Mononuclear cell (primary cell): ENCODE results near the gene CRTC2. TPM values are rescaled to one million over a fixed set of nuclear protein-coding genes. Genes with fewer than 3 reads are reported as not detected.
"Not testable (repeated sequence)": the region's sequence is repeated elsewhere in the genome, so short reads cannot be mapped to it uniquely, and the experiment has no call there.

ENCODE experiments used
- H3K27me3 ChIP-seq: 2 replicates; pipeline ENCODE4 v1.6.0; 2011; ENCODE audit warnings: low read length, control low read depth; ENCODE audit not compliant: insufficient read depth
- H3K4me1 ChIP-seq: 2 replicates; pipeline ENCODE4 v1.5.1; 2011; ENCODE audit warnings: mild to moderate bottlenecking, low read length, control low read depth; ENCODE audit not compliant: insufficient read depth
- H3K4me3 ChIP-seq: 2 replicates; pipeline ENCODE4 v1.5.1; 2011; ENCODE audit warnings: mild to moderate bottlenecking, low read length, moderate library complexity
- H3K9me3 ChIP-seq: 2 replicates; pipeline ENCODE4 v1.5.1; 2011; ENCODE audit warnings: low read depth, mild to moderate bottlenecking, control low read depth, low read length
- total RNA-seq: library from RNA; depleted of rRNA; stranded (reverse); fragments of >200 nt; gene quantifications from one replicate; pipeline ENCODE4 v1.2.3, GENCODE V29; 2012

Gene CRTC2
- total RNA-seq, 1 donor = 31.2 TPM

DNA sequence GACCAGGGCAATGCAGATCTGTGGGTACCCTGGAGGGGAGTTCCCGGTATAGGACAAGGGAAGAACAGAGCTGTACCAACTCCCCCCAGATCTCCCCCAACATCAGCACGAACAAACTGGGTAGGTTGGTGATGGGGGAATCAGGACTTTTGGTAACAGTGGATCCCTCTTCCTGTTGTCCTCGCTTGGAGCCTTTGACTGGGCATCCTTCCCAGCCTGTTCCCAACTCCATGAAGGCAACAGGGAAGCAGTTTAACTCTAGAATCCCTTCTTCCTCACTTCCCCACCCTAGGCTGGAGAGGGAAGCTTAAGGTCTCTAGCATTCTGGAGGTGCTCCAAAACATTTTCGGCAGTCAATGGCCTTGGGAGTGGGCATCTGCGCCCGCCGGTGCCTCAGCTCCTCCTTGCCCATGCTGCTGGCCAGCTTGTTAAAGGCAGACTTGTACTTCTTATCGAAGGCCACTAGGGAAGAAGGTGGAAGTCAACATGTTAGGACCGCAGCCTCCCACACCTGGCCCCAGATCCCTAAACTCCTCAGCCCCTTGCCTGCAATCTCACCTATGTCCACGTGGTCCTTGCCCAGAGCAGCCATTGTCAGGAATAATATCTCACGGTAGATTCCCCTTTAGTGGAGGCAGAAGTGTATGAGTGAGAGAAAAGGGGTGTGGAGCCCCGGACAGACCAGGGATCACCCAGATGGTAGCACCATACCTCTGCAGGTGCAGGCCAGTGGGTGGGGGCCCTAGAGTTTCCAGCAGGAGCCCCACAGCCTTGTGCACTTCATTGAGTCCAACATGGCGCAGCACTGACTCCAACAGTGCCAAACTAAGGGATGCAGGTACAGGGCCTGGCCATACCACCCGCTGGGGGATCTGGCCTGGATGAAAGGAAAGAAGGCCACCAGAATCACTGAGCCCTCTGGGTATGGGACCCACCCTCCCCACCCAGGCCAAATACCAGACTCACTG is 28.1 kb downstream of the CRTC2 start:
- no peak overlapping the region for H3K4me3 ChIP-seq
- no peaks in the 10 kb centered on the region for H3K9me3 ChIP-seq
- no peaks in the 10 kb centered on the region for H3K27me3 ChIP-seq
- H3K4me1 ChIP-seq = no peaks in the 10 kb centered on the region

DNA sequence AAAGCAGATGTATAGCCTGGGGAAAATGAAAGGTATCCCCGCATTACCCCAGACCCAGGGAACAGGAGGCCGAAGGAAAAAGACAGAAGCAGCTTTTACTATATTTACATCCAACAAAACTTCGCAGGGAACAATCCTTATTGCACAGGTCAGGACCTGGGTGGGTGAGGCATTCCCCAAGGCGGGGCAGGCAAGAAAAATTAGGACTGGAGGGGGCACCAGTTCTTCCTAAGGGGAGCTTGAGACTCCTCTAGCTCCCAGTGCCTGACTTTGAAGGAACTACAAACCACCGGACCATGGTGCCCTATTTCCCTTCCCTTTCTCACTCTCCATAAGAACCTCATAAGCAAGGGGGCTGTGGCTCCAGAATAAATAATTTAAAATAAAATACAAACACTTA is 29.0 kb downstream of the CRTC2 start:
- Histone ChIP-seq H3K9me3 (no peaks in the 10 kb centered on the region), H3K27me3 (no peaks in the 10 kb centered on the region), H3K4me3 (no peak overlapping the region), H3K4me1 (no peaks in the 10 kb centered on the region)

DNA sequence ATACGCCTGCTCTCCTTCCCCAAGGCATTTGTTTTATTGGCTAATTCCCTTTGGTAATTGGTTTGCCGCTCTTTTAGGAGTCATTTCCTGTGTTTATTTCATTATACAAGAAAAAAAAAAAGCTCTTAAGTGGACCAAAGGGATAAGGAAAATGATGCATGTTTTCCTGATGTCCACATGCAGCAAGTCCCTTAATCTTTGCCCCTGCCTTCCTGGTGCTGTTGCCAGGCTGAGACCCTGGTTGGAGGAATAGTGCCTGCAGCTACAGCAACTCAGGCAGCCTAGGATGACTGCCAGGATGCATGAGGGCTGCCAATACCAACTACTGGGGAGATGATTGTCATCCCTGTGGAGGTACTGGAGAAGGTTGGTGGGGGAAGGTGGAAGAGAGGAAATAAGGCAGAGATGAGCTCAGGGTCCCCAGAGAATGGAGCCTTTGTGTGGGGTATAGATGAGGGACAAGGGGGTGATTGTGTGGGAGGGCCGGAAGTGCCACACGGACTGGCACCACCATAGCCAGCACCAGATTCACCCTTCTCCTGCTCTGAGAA is 29.5 kb downstream of the CRTC2 start:
- Histone ChIP-seq H3K9me3 (no peaks in the 10 kb centered on the region), H3K4me3 (no peak overlapping the region), H3K4me1 (peaks cover 5% of the 10 kb centered on the region), H3K27me3 (no peaks in the 10 kb centered on the region)

DNA sequence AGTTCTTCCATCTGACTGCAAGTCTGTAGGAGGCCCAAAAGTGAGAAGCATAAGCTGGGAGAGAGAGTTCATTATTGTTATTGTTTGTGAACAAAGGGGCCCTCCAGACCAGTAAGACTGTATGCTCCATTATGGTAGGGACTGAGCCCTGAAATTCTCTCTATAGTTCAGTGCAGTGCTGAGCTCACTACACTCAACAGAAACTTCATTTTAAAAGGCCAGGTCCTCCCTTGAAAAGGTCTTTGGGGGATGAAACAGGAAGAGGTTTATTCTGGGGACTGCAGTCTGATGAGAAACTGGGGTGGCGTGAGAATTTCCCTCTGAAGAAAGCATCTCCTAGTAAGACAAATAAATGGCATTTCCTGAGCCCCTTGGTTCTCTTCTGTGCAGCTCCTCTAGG is 30.2 kb downstream of the CRTC2 start:
- peaks cover 10% of the 10 kb centered on the region for H3K4me1 ChIP-seq
- H3K4me3 ChIP-seq = no peak overlapping the region
- H3K9me3 ChIP-seq = no peaks in the 10 kb centered on the region
- no peaks in the 10 kb centered on the region for H3K27me3 ChIP-seq

DNA sequence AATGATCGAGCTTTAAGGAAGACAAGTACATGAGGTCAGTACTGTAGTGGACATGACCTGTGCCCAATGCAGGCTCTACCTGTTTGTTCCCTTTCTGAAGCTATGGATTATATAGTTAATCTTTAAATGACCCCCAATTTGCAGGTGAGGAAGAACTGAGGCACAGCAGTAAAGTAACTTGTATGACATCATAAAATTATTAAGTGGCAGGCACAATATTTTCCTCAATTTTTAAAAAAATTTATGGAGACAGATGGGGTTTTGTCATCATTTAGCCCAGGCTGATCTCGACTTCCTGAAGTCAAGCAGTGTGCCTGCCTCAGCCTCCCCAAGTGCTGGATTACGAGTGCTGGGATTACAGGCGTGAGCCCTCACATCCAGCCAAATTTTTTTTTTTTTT is 32.0 kb downstream of the CRTC2 start:
- Histone ChIP-seq H3K4me1 (peaks cover 17% of the 10 kb centered on the region), H3K27me3 (no peaks in the 10 kb centered on the region), H3K9me3 (no peaks in the 10 kb centered on the region), H3K4me3 (no peak overlapping the region)

DNA sequence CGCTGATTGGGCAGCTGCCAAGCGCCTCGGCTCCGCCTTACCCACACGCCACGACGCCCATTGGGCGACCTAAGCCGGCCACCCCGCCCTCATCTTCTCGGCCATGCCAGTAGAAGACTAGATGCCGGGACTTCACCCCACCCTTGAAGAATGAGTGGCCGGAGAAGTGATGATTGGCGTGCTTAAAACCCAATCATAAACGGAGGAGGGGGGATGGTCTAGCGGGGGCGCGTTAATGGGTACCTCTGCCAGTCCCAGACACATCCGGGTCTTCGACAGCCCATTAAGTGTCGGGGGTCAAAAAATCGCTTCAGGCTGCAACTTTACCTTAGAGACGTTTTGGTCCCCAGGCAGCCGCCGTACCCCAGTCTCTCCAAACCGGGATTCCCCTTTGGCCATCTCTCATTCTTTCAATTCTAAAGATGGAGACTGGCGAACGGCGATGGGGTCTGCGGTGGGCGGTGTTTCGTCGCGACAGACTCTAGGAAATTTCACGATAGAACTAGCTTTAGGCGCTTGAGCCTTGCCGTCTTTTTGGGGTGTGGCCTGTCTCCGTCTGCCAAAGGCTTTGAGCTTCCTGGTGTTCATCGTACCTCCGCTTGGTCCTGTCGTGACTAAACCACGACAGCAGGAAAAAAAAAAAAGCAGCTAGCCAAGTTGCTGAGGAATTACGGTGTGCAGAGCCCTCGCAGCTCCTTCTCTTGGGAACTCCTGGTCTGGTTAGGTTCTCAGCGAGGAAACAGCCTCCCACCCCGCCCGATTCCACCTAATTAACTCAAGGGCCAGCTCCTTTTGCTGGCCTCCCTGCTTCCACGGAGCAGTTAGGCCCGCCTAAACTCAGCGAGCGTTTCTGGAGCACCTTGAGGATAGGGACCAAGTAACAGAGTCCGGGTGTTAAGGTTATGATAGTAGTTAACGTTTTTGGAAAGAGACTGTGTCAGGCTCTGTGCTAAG is 35.2 kb downstream of the CRTC2 start, which contains the start of gene GATAD2B:
Gene GATAD2B, minus strand, starts transcription at position 1 of the 954 bp plus-strand sequence. CDS start 94,625 bp downstream, outside the sequence.
- H3K4me3 ChIP-seq = peak within 1 kb of the TSS; percentile 76
- peaks cover 40% of the 10 kb centered on the region for H3K4me1 ChIP-seq
- no peaks in the 10 kb centered on the region for H3K27me3 ChIP-seq
- no peaks in the 10 kb centered on the region for H3K9me3 ChIP-seq

DNA sequence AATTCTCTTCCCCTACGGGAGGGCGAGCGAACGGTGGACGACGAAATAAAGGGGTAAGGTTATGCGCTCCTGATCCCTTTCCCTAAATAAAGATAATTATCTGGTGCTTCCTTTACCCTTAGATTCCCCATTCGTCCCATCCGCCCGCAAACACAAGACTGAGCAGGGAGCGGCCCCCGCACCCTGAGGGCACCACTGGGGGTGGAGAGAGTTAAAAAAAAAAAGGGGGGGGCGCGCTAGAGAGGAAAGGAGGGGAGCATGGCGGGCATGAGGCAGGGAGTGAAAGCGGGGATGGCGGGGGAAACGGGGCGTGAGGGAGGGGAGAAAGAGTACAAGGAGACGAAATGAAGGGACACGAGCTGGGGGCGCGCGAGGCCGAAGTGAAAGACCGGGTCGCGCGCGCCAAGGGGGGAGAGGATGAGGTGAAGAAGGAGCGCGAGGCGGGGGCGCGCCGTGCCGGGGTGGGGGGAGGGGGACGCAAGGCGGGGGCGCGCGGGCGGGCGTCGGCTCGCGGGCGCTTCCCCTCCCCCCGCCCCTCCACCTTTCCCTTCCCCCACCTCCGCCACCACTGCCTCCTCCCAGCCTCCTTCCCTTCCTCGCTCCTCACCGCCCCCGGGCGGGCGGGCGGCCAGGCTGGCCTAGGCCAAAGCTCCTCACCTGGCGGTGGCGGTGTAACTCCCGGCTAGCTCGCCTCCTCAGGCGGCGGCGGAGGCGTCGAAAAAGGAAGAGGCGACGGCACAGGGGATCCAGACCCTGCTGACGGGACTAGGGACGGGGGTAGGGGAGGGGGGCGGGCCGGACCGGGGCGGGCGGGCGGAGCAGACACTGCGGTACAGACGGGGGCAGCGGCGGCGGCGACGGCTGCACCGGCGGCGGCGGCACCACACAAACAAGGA is 36.1 kb downstream of the CRTC2 start:
- Histone ChIP-seq H3K9me3 (no peaks in the 10 kb centered on the region), H3K4me1 (peaks cover 45% of the 10 kb centered on the region), H3K4me3 (peak overlapping the region; percentile 54), H3K27me3 (no peaks in the 10 kb centered on the region)

DNA sequence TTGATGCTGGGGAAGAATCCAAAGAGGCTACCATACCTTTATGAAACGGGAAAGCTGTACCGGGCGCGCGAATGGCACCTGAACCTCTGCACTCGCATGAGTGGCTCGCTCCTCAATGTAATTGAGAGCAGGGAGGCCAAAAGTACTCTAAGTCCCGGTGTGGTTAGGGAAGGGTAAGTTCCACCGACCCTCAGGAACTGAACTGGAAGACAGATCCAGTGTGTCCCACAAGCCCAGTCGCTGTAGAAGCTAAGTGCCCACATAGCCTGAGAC is 36.7 kb downstream of the CRTC2 start:
- H3K4me1 ChIP-seq = peaks cover 45% of the 10 kb centered on the region
- H3K27me3 ChIP-seq = no peaks in the 10 kb centered on the region
- peak overlapping the region; percentile 54 for H3K4me3 ChIP-seq
- no peaks in the 10 kb centered on the region for H3K9me3 ChIP-seq

DNA sequence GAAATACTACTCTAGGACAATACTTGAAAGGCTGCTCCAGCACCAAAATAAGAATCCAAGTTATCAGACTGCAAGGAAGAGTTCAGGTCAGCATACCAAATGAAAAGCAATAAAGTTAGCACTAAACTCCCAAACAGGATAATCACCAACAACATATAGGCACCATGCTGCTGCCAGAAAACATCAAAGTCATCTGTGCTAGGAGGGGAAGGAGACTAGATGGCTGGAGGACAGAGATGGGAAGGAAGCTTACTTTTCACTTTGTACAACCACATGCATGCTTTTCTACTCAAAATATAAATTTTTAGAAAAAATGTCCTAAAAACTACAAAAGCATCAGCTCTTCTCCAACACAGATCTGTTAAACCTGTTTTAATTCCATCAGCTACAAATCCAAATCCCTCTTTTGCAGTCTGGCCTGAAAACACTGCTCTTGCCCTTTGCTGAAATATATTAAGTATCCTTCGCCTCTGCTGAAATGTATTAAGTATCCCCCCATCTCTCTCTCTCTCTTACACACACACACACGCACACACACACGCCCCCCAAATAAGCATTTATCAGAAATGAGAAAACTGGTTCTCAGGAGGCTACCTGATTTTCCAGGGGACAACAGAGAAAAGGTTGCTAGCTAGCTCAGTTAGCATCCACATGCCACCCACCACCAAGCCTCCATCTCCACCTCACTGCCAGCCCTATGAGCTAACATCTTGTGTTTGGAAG is 37.2 kb downstream of the CRTC2 start:
- Histone ChIP-seq H3K4me1 (peaks cover 45% of the 10 kb centered on the region), H3K4me3 (peak overlapping the region; percentile 54), H3K27me3 (no peaks in the 10 kb centered on the region), H3K9me3 (no peaks in the 10 kb centered on the region)

DNA sequence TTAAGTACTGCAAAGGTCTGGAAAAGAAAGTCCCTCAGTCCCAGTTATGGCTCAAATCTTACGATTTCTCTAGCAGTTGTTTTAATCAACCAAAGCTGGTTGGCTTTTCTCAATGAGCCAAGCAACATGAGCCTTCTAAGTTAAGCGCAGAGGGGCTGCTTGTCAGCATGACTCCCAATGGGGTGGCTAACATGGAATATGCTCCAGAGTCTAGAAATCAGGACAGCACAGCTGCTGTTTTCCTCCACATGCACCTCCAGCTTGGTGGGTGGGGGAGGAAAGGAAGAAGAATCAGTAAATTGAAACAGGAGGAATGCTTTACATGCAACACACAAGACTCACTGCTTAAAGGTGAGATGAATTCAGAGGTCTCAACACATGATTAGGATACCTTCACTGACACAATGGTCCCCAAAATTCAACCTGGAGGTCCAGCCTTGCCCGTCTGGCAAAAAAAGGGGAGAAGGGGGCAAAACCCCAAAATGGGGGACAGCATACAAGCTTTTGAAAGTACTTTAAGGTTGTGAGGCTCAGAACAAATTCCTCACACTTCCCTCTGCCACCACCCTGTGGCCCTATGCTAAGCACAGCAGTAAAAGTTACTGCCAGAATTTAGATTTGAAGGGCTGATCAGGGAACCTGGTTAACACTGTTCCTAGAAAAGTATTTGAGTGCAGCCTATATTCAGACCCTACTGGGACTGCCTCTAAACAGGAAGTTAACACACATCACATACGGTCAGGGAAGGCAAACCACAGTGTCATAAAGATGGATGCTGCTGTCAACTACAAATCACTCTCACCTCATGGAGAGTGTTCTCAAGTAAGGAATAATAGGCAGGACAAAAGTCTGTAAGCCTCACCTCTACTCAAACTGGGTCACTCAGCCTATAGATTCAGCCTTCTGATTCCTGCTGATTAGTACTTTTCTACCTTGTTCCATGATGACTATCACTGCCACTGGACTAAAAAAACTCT is 38.2 kb downstream of the CRTC2 start:
- no peak overlapping the region for H3K4me3 ChIP-seq
- no peaks in the 10 kb centered on the region for H3K9me3 ChIP-seq
- peaks cover 48% of the 10 kb centered on the region for H3K4me1 ChIP-seq
- H3K27me3 ChIP-seq = no peaks in the 10 kb centered on the region

DNA sequence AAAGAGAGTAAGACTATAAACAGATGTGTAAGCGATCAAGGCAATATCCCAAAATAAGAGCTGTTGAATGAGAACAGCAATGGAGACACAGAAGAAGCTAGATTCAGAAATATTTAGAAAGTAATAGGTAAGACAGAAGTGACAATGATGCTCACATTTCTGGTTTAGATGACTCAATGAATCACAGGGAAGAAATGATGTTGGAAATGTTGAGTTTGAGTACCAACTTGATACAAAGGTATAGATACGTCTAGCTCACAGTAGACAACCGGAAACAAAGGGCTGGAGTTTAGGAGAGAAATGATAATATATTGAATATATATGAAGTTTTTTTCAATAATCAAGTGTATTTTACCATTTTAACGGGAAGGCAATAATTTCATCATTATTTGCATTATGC is 42.1 kb downstream of the CRTC2 start:
- no peak overlapping the region for H3K4me3 ChIP-seq
- no peaks in the 10 kb centered on the region for H3K9me3 ChIP-seq
- H3K27me3 ChIP-seq = no peaks in the 10 kb centered on the region
- peaks cover 38% of the 10 kb centered on the region for H3K4me1 ChIP-seq

DNA sequence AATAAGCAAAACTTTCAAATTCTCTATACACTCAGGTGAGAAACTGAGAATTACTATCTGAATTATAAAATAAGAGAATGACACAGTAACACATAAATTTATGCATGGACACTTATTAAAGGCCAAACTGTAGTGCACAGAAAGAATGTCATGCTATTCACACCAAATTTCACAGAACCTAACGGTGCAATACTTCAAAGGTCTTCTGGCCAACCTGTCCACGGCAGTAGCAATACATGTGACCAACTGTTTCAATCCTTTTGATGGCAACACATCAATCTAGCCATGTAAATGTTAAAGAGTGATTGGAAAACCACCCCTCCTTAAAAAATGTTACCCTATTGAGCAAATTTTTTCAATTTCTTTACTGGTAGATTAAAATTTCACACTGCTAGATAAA is 46.1 kb downstream of the CRTC2 start:
- H3K27me3 ChIP-seq = no peaks in the 10 kb centered on the region
- no peak overlapping the region for H3K4me3 ChIP-seq
- no peaks in the 10 kb centered on the region for H3K9me3 ChIP-seq
- peaks cover 11% of the 10 kb centered on the region for H3K4me1 ChIP-seq

DNA sequence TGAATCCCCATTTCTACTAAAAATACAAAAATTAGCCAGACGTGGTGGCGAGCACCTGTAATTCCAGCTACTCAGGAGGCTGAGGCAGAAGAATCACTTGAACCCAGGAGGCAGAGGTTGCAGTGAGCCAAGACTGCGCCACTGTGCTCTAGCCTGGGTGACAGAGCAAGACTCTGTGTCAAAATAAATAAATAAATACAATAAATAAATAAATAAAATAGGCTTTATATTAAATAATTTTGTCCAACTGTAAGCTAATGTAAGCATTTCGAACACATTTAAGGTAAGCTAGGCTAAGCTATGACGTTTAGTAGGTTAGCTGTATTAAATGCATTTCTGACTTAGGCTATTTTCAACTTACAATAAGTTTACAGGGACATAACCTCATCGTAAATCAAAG is 47.9 kb downstream of the CRTC2 start:
- H3K4me1 ChIP-seq = peaks cover 12% of the 10 kb centered on the region
- H3K27me3 ChIP-seq, H3K4me3 ChIP-seq, H3K9me3 ChIP-seq: not testable (repeated sequence)
